K562 (cell line): ENCODE results near the gene GPC2. TPM values are rescaled to one million over a fixed set of nuclear protein-coding genes. Genes with fewer than 3 reads are reported as not detected.

Source experiments
- BCOR ChIP-seq: fragments of 450-650 bp; IDR thresholded peaks from 2 replicates; pipeline ENCODE4 v1.6.1; 2016
- DMBX1 ChIP-seq: fragments of 250-450 bp; sonication (Bioruptor Pico); IDR thresholded peaks from 2 replicates; pipeline ENCODE4 v1.8.0; 2022; ENCODE audit warnings: inconsistent platforms, mild to moderate bottlenecking, moderate library complexity, borderline replicate concordance
- HDAC2 ChIP-seq: fragments of 450-650 bp; IDR thresholded peaks from 2 replicates; pipeline ENCODE4 v1.6.1; 2016; ENCODE audit warnings: mild to moderate bottlenecking
- HLTF ChIP-seq: fragments of 450-650 bp; IDR thresholded peaks from 2 replicates; pipeline ENCODE4 v1.6.1; 2016
- KAT2B ChIP-seq: IDR thresholded peaks from one replicate; pipeline ENCODE4 v1.6.1; 2012; ENCODE audit warnings: low read depth, mild to moderate bottlenecking, control low read depth, inconsistent platforms, low read length, moderate library complexity
- MEF2A ChIP-seq: IDR thresholded peaks from 2 replicates; pipeline ENCODE4 v1.6.1; 2011; ENCODE audit warnings: low read depth, mild to moderate bottlenecking, low read length, moderate library complexity; ENCODE audit not compliant: control insufficient read depth
- MIER1 ChIP-seq: fragments of 450-650 bp; IDR thresholded peaks from 2 replicates; pipeline ENCODE4 v1.6.1; 2016; ENCODE audit warnings: antibody characterized with exemption, mild to moderate bottlenecking, low read depth
- MYNN ChIP-seq, 2 experiments: sonication (generic); formaldehyde crosslinking in 1 of 2; IDR thresholded peaks; 2 replicates each; pipeline versions ENCODE4 v1.5.0 to v1.6.1; 2016 to 2020; ENCODE audit warnings: antibody characterized with exemption in 1 of 2, missing genetic modification reagents in 1 of 2
- RAD21 ChIP-seq, 2 experiments: fragments of 250-450 bp in 1 of 2; fragments of 450-650 bp in 1 of 2; sonication (Bioruptor Pico) in 1 of 2; formaldehyde crosslinking in 1 of 2; IDR thresholded peaks in 1 of 2; conservative IDR thresholded peaks in 1 of 2; 2 replicates each; pipeline versions ENCODE4 v1.4.0 to v1.8.0; 2020 to 2022; ENCODE audit warnings: mild to moderate bottlenecking in 2 of 2, moderate library complexity in 1 of 2
- SMARCE1 ChIP-seq: fragments of 450-650 bp; IDR thresholded peaks from 2 replicates; pipeline ENCODE4 v1.7.1; 2016; ENCODE audit warnings: mild to moderate bottlenecking
- SMC3 ChIP-seq: conservative IDR thresholded peaks from 2 replicates; pipeline ENCODE4 v1.6.1; 2011; ENCODE audit warnings: low read depth, low read length, improper control_type of control experiment; ENCODE audit not compliant: insufficient read depth
- TAL1 ChIP-seq: fragments of 450-650 bp; IDR thresholded peaks from 2 replicates; pipeline ENCODE4 v1.6.1; 2016; ENCODE audit warnings: mild to moderate bottlenecking
- polyA plus RNA-seq, 8 experiments: library from polyadenylated mRNA; depleted of rRNA in 4 of 8; stranded (reverse) in 5 of 8; unstranded in 3 of 8; fragments of >200 nt; fragmentation: Nextera tagmentation in 2 of 8; fragmentation: Illumina TruSeq in 1 of 8; extraction: Ambion mirVana in 2 of 8; extraction: Trizol in 1 of 8; gene quantifications; 2 replicates each; pipeline versions ENCODE4 v1.2.1 to v1.2.3, GENCODE V29; 2011 to 2014; ENCODE audit warnings: inconsistent platforms in 1 of 8, missing spikeins in 1 of 8
- total RNA-seq, 7 experiments: library from RNA; depleted of rRNA in 6 of 7; stranded (reverse); fragments of >200 nt in 6 of 7; fragmentation: Illumina TruSeq in 2 of 7; extraction: Trizol in 2 of 7; gene quantifications; 2 replicates each; pipeline versions ENCODE4 v1.2.1 to v1.2.3, GENCODE V29; 2011 to 2021; ENCODE audit warnings: low replicate concordance in 1 of 7
- TF ChIP-seq, protein P1 (sequence below): fragments of 450-650 bp; conservative IDR thresholded peaks from 2 replicates; pipeline ENCODE4 v1.6.1; 2016; ENCODE audit warnings: missing genetic modification characterization, low read depth, mild to moderate bottlenecking, control low read depth, missing compliant biosample characterization
- TF ChIP-seq, protein P2 (sequence below): sonication (generic); formaldehyde crosslinking; IDR thresholded peaks from 2 replicates; pipeline ENCODE4 v1.8.0; 2022; ENCODE audit warnings: mild to moderate bottlenecking, missing genetic modification reagents
- TF ChIP-seq, protein P3 (sequence below), 2 experiments: fragments of 450-650 bp; IDR thresholded peaks; 2 replicates each; pipeline ENCODE4 v1.6.1; 2016
- TF ChIP-seq, protein P4 (sequence below): sonication (generic); formaldehyde crosslinking; IDR thresholded peaks from 2 replicates; pipeline ENCODE4 v1.8.0; 2023; ENCODE audit warnings: mild to moderate bottlenecking, missing genetic modification reagents
- TF ChIP-seq, protein P5 (sequence below): fragments of 450-650 bp; IDR thresholded peaks from 2 replicates; pipeline ENCODE4 v1.6.1; 2016; ENCODE audit warnings: borderline replicate concordance

The GPC2 gene
- total and polyA plus RNA-seq, 9 of the 15 experiments (the other 6 are each of a cell fraction or from before 2014, with no cell fraction given): 0.06 to 7.7 (median 1.4) TPM; not detected in 1

DNA sequence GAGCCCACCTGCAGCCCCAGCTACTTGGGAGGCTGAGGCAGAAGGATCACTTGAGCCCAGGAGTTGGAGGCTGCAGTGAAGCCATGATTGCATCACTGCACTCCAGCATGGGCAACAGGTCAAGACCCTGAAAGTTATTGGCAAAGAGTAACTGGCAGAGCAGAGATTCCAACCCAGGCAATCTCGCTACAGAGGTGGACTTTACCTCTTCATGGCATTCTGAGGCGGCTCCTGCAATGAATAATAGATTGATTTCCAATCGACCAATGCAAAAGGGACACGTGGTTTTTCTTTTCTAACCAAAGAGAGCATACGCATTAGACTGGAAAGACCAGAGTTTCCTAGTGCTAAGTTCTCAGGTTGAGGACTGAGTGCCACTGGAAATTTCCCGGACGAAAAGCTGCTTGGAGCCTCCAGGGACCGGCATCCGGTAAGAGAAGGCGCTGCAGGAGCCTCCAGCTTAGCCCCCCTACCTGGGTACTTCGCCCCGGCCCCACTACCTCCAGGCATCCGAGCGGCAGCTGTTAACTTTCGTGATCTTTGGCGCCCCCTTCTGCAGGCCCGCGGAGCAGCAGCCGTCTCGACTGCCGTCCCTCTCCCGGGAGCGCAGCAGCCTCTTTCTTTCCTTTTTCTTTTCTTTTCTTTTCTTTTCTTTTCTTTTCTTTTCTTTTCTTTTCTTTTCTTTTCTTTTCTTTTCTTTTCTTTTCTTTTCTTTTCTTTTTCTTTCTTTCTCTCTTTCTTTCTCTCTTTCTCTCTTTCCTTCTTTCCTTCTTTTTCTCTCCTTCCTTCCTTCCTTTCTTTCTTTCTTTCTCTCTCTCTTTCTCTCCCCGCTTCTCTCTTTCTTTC lies 46.4 kb downstream of the GPC2 start (continued):
- TF ChIP-seq HDAC2 (peak; percentile 17; the same call in 1 of the 2 replicates), MIER1 (peak; percentile 64; the same call in 1 of the 2 replicates), MEF2A (no peak), HLTF (peak; percentile 83; the same call in 1 of the 2 replicates), SMC3 (peak; percentile 80), BCOR (peak; percentile 71), KAT2B (no peak), SMARCE1 (peak; percentile 62; the same call in 1 of the 2 replicates), DMBX1 (CRISPR knock-in tag) (peak; percentile 22; the same call in 1 of the 2 replicates), TAL1 (0 out of 2 replicates have a peak, but pooled peaks have one; percentile 16), RAD21 (CRISPR knock-in tag; conservative IDR thresholded peaks at IDR 0.05 in 1 of 2, IDR thresholded peaks at IDR 0.05 in 1 of 2) (peak; percentile 92 to 95), MYNN (IDR thresholded peaks at IDR 0.05) (0 out of 2 replicates have a peak, but pooled peaks have one; percentile 24), MYNN (CRISPR knock-in tag; IDR thresholded peaks at IDR 0.05) (no peak)
- TF ChIP-seq, protein P1, sequence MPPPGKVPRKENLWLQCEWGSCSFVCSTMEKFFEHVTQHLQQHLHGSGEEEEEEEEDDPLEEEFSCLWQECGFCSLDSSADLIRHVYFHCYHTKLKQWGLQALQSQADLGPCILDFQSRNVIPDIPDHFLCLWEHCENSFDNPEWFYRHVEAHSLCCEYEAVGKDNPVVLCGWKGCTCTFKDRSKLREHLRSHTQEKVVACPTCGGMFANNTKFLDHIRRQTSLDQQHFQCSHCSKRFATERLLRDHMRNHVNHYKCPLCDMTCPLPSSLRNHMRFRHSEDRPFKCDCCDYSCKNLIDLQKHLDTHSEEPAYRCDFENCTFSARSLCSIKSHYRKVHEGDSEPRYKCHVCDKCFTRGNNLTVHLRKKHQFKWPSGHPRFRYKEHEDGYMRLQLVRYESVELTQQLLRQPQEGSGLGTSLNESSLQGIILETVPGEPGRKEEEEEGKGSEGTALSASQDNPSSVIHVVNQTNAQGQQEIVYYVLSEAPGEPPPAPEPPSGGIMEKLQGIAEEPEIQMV (tag): 0 out of 2 replicates have a peak, but pooled peaks have one; percentile 32
- TF ChIP-seq, protein P2, sequence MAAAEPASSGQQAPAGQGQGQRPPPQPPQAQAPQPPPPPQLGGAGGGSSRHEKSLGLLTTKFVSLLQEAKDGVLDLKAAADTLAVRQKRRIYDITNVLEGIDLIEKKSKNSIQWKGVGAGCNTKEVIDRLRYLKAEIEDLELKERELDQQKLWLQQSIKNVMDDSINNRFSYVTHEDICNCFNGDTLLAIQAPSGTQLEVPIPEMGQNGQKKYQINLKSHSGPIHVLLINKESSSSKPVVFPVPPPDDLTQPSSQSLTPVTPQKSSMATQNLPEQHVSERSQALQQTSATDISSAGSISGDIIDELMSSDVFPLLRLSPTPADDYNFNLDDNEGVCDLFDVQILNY (CRISPR knock-in tag): no peak
- TF ChIP-seq, protein P3, sequence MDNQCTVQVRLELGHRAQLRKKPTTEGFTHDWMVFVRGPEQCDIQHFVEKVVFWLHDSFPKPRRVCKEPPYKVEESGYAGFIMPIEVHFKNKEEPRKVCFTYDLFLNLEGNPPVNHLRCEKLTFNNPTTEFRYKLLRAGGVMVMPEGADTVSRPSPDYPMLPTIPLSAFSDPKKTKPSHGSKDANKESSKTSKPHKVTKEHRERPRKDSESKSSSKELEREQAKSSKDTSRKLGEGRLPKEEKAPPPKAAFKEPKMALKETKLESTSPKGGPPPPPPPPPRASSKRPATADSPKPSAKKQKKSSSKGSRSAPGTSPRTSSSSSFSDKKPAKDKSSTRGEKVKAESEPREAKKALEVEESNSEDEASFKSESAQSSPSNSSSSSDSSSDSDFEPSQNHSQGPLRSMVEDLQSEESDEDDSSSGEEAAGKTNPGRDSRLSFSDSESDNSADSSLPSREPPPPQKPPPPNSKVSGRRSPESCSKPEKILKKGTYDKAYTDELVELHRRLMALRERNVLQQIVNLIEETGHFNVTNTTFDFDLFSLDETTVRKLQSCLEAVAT (IDR thresholded peaks at IDR 0.05): peak; percentile 85 to 86; a peak in 2 of 4 replicates
- TF ChIP-seq, protein P4, sequence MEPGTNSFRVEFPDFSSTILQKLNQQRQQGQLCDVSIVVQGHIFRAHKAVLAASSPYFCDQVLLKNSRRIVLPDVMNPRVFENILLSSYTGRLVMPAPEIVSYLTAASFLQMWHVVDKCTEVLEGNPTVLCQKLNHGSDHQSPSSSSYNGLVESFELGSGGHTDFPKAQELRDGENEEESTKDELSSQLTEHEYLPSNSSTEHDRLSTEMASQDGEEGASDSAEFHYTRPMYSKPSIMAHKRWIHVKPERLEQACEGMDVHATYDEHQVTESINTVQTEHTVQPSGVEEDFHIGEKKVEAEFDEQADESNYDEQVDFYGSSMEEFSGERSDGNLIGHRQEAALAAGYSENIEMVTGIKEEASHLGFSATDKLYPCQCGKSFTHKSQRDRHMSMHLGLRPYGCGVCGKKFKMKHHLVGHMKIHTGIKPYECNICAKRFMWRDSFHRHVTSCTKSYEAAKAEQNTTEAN (CRISPR knock-in tag): no peak
- TF ChIP-seq, protein P5, sequence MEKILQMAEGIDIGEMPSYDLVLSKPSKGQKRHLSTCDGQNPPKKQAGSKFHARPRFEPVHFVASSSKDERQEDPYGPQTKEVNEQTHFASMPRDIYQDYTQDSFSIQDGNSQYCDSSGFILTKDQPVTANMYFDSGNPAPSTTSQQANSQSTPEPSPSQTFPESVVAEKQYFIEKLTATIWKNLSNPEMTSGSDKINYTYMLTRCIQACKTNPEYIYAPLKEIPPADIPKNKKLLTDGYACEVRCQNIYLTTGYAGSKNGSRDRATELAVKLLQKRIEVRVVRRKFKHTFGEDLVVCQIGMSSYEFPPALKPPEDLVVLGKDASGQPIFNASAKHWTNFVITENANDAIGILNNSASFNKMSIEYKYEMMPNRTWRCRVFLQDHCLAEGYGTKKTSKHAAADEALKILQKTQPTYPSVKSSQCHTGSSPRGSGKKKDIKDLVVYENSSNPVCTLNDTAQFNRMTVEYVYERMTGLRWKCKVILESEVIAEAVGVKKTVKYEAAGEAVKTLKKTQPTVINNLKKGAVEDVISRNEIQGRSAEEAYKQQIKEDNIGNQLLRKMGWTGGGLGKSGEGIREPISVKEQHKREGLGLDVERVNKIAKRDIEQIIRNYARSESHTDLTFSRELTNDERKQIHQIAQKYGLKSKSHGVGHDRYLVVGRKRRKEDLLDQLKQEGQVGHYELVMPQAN: peak; percentile 62; the same call in 1 of the 2 replicates
